K562 (cell line): ENCODE results near the gene STX1B. TPM values are rescaled to one million over a fixed set of nuclear protein-coding genes. Genes with fewer than 3 reads are reported as not detected.

Experiments
- ATF7 ChIP-seq: fragments of 450-650 bp; IDR thresholded peaks from 2 replicates; pipeline ENCODE4 v1.7.1; 2014; ENCODE audit warnings: mild to moderate bottlenecking, moderate library complexity
- CHD1 ChIP-seq: fragments of 200-600 bp; sonication (generic); IDR thresholded peaks from one replicate; pipeline ENCODE4 v1.6.1; 2012; ENCODE audit warnings: mild to moderate bottlenecking, moderate library complexity, low read length, inconsistent platforms
- CLOCK ChIP-seq: fragments of 250-450 bp; sonication (Bioruptor Pico); IDR thresholded peaks from 2 replicates; pipeline ENCODE4 v1.4.0; 2020; ENCODE audit warnings: mild to moderate bottlenecking, moderate library complexity, borderline replicate concordance
- CTCFL ChIP-seq: IDR thresholded peaks from 2 replicates; pipeline ENCODE4 v1.6.1; 2011; ENCODE audit warnings: borderline replicate concordance, low read depth, mild to moderate bottlenecking, moderate library complexity, low read length; ENCODE audit not compliant: insufficient read depth, poor library complexity, severe bottlenecking
- DNMT1 ChIP-seq: fragments of 450-650 bp; IDR thresholded peaks from 2 replicates; pipeline ENCODE4 v1.6.1; 2016; ENCODE audit warnings: antibody characterized with exemption, mild to moderate bottlenecking
- E2F1 ChIP-seq: sonication (generic); formaldehyde crosslinking; IDR thresholded peaks from 2 replicates; pipeline ENCODE4 v1.8.1; 2023; ENCODE audit warnings: mild to moderate bottlenecking, missing genetic modification reagents, moderate library complexity
- EGR1 ChIP-seq: fragments of 450-650 bp; conservative IDR thresholded peaks from 2 replicates; pipeline ENCODE4 v1.6.1; 2017; ENCODE audit warnings: mild to moderate bottlenecking
- ETV6 ChIP-seq, 3 experiments: fragments of 150-350 bp in 1 of 3; sonication (generic) in 1 of 3; formaldehyde crosslinking in 1 of 3; IDR thresholded peaks; 2 replicates each; pipeline versions ENCODE4 v1.6.1 to v1.8.0; 2014 to 2022; ENCODE audit warnings: borderline replicate concordance in 2 of 3, low read depth in 2 of 3, antibody characterized with exemption in 1 of 3, low read length in 1 of 3, mild to moderate bottlenecking in 1 of 3, missing genetic modification reagents in 1 of 3
- HOXB6 ChIP-seq: fragments of 250-450 bp; sonication (Bioruptor Pico); IDR thresholded peaks from 2 replicates; pipeline ENCODE4 v1.5.1; 2022; ENCODE audit warnings: mild to moderate bottlenecking, borderline replicate concordance
- KLF16 ChIP-seq: IDR thresholded peaks from 2 replicates; pipeline ENCODE4 v1.6.1; 2016; ENCODE audit warnings: antibody characterized with exemption
- MED1 ChIP-seq: sonication (generic); formaldehyde crosslinking; IDR thresholded peaks from 2 replicates; pipeline ENCODE4 v1.8.1; 2023; ENCODE audit warnings: missing genetic modification reagents, borderline replicate concordance
- MIER1 ChIP-seq: fragments of 450-650 bp; IDR thresholded peaks from 2 replicates; pipeline ENCODE4 v1.6.1; 2016; ENCODE audit warnings: antibody characterized with exemption, mild to moderate bottlenecking, low read depth
- NCOR1 ChIP-seq: fragments of 450-650 bp; IDR thresholded peaks from 2 replicates; pipeline ENCODE4 v1.6.1; 2016; ENCODE audit warnings: mild to moderate bottlenecking, moderate library complexity
- NFYB ChIP-seq: IDR thresholded peaks from 2 replicates; pipeline ENCODE4 v1.6.1; 2011; ENCODE audit warnings: mild to moderate bottlenecking, moderate library complexity; ENCODE audit not compliant: insufficient read length; ENCODE audit errors: extremely low read depth
- NKRF ChIP-seq: fragments of 450-650 bp; IDR thresholded peaks from 2 replicates; pipeline ENCODE4 v1.6.1; 2016; ENCODE audit warnings: borderline replicate concordance
- PURB ChIP-seq: sonication (generic); formaldehyde crosslinking; IDR thresholded peaks from 2 replicates; pipeline ENCODE4 v1.9.0; 2021; ENCODE audit warnings: low read depth, mild to moderate bottlenecking, missing genetic modification reagents
- TEAD1 ChIP-seq, 2 experiments: fragments of 450-650 bp in 1 of 2; sonication (generic) in 1 of 2; formaldehyde crosslinking; IDR thresholded peaks; 2 replicates each; pipeline versions ENCODE4 v1.4.0 to v1.8.0; 2020 to 2022; ENCODE audit warnings: mild to moderate bottlenecking in 2 of 2, missing genetic modification reagents in 1 of 2
- ZNF165 ChIP-seq: fragments of 250-450 bp; sonication (Bioruptor Pico); IDR thresholded peaks from 2 replicates; pipeline ENCODE4 v1.4.0; 2020; ENCODE audit warnings: borderline replicate concordance
- polyA plus RNA-seq, 8 experiments: library from polyadenylated mRNA; depleted of rRNA in 4 of 8; stranded (reverse) in 5 of 8; unstranded in 3 of 8; fragments of >200 nt; fragmentation: Nextera tagmentation in 2 of 8; fragmentation: Illumina TruSeq in 1 of 8; extraction: Ambion mirVana in 2 of 8; extraction: Trizol in 1 of 8; gene quantifications; 2 replicates each; pipeline versions ENCODE4 v1.2.1 to v1.2.3, GENCODE V29; 2011 to 2014; ENCODE audit warnings: inconsistent platforms in 1 of 8, missing spikeins in 1 of 8
- total RNA-seq, 7 experiments: library from RNA; depleted of rRNA in 6 of 7; stranded (reverse); fragments of >200 nt in 6 of 7; fragmentation: Illumina TruSeq in 2 of 7; extraction: Trizol in 2 of 7; gene quantifications; 2 replicates each; pipeline versions ENCODE4 v1.2.1 to v1.2.3, GENCODE V29; 2011 to 2021; ENCODE audit warnings: low replicate concordance in 1 of 7

The STX1B gene
- total and polyA plus RNA-seq, 9 of the 15 experiments (the other 6 are each of a cell fraction or from before 2014, with no cell fraction given), result 0.07 to 2.5 (median 0.86) TPM

- TF ChIP-seq TEAD1 (CRISPR knock-in tag; IDR thresholded peaks at IDR 0.05), result peak; percentile 74 to 97
- no peak for TF ChIP-seq MED1 (CRISPR knock-in tag)
- peak; percentile 99 for TF ChIP-seq EGR1
- no peak for TF ChIP-seq KLF16
- no peak for TF ChIP-seq DNMT1
- TF ChIP-seq ATF7, result peak; percentile 98
- peak; percentile 88 for TF ChIP-seq NKRF
- TF ChIP-seq E2F1 (CRISPR knock-in tag), result peak; percentile 74; the same call in 1 of the 2 replicates
- TF ChIP-seq MIER1, result no peak
- TF ChIP-seq CTCFL, result no peak
- TF ChIP-seq ZNF165 (CRISPR knock-in tag), result no peak
- TF ChIP-seq PURB, result no peak
- TF ChIP-seq CLOCK (CRISPR knock-in tag), result peak; percentile 93
- TF ChIP-seq NFYB, result no peak
- TF ChIP-seq ETV6 (IDR thresholded peaks at IDR 0.05; ENCODE audit: borderline replicate concordance in 1 of 2, low read depth in 2 of 2, low read length in 1 of 2), result 0 out of 4 replicates have a peak, but pooled peaks of 1 of the 2 experiments have one; percentile 31
- TF ChIP-seq ETV6 (CRISPR knock-in tag; IDR thresholded peaks at IDR 0.05; ENCODE audit: borderline replicate concordance), result no peak
- peak; percentile 48; the same call in 1 of the 2 replicates for TF ChIP-seq NCOR1
- TF ChIP-seq CHD1, result peak; percentile 43
- TF ChIP-seq HOXB6 (CRISPR knock-in tag), result no peak
Measured at GRCh38 chr16:31032736-31033708, 22.6 kb upstream of the STX1B start, which contains the start of gene STX4 (continued).
